Measurements from ENCODE around the gene TMEM30B. TPM values are rescaled to one million over a fixed set of nuclear protein-coding genes. Genes with fewer than 3 reads are reported as not detected.

TMEM30B gene
- total and polyA plus RNA-seq, 4 donors: 3.0 to 7.4 (median 5.6) TPM

DNA sequence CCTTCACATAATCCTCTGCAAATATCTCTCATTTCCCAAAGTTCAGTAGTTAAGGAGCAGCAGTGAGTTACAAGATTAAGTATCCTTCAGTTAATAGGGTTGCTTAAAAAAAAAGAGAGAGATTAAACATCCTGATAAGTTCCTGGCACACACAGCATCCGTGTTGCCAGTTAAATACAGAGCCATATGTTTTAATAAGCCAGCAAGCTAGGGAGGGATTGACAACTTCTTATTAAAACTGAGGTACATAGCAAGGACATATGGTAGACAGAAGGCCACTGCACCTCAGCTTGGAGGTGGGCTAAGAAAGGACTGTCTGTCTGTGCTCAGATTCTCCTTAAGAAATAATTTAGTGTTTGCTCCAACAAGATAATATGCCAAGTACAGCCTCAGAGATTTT is 9.6 kb upstream of the TMEM30B start:
- Histone ChIP-seq H3K27ac (ENCODE audit: low read depth in 1 of 2, low read length in 2 of 2) (no peak overlapping the region), H3K9me3 (ENCODE audit: control insufficient read depth in 4 of 4, low read length in 3 of 4) (no peaks in the 10 kb centered on the region), H3K27me3 (ENCODE audit: control insufficient read depth in 4 of 4, insufficient read depth in 4 of 4, low read length in 3 of 4) (no peaks in the 10 kb centered on the region), H3K4me1 (ENCODE audit: control insufficient read depth in 4 of 4, insufficient read depth in 4 of 4, low read length in 3 of 4) (peaks cover 0 to 12% (median 9%) of the 10 kb centered on the region in 4 donors), H3K9ac (ENCODE audit: low read depth in 1 of 2, low read length in 2 of 2) (no peak overlapping the region), H3K36me3 (ENCODE audit: control insufficient read depth in 4 of 4, insufficient read depth in 3 of 4, low read depth in 1 of 4, low read length in 3 of 4) (no peaks in the 10 kb centered on the region), H3K4me3 (ENCODE audit: low read depth in 1 of 3, low read length in 3 of 3) (no peak overlapping the region)
- no peak for DNase-seq (ENCODE audit: low spot score)
- 75% methylated on average over 1 of the region's 1 CpG for WGBS
- no peak for TF ChIP-seq HNF4G (IDR thresholded peaks at IDR 0.05)
- TF ChIP-seq HNF4A (conservative IDR thresholded peaks at IDR 0.05): no peak

DNA sequence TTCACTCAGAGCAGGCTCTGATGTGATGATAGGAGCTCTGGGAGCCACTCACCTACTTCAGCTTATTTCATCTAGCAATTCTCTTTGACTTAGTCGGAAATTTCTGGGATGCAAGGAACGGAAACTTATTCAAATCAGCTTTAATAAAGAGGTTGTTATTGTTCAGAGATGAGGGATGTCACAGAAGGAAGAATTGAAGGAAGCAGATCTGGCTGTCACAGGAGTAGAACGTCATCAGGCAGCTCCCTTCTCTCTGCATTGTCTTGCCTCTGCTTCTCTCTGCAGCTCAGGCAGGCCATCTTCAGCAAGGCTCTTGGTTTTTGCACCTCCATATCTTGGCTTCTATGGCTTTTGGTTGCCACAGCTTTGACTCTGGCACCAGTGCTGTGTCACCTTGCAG is 7.6 kb upstream of the TMEM30B start:
- Histone ChIP-seq H3K9ac (ENCODE audit: low read depth in 1 of 2, low read length in 2 of 2) (no peak overlapping the region), H3K9me3 (ENCODE audit: control insufficient read depth in 4 of 4, low read length in 3 of 4) (no peaks in the 10 kb centered on the region), H3K27me3 (ENCODE audit: control insufficient read depth in 4 of 4, insufficient read depth in 4 of 4, low read length in 3 of 4) (no peaks in the 10 kb centered on the region), H3K36me3 (ENCODE audit: control insufficient read depth in 4 of 4, insufficient read depth in 3 of 4, low read depth in 1 of 4, low read length in 3 of 4) (no peaks in the 10 kb centered on the region), H3K4me3 (ENCODE audit: low read depth in 1 of 3, low read length in 3 of 3) (no peak overlapping the region), H3K4me1 (ENCODE audit: control insufficient read depth in 4 of 4, insufficient read depth in 4 of 4, low read length in 3 of 4) (peaks cover 0 to 16% (median 11%) of the 10 kb centered on the region in 4 donors), H3K27ac (ENCODE audit: low read depth in 1 of 2, low read length in 2 of 2) (no peak overlapping the region)
- TF ChIP-seq GABPA (IDR thresholded peaks at IDR 0.05 in 1 of 2, conservative IDR thresholded peaks at IDR 0.05 in 1 of 2): no peak
- TF ChIP-seq, protein P1, sequence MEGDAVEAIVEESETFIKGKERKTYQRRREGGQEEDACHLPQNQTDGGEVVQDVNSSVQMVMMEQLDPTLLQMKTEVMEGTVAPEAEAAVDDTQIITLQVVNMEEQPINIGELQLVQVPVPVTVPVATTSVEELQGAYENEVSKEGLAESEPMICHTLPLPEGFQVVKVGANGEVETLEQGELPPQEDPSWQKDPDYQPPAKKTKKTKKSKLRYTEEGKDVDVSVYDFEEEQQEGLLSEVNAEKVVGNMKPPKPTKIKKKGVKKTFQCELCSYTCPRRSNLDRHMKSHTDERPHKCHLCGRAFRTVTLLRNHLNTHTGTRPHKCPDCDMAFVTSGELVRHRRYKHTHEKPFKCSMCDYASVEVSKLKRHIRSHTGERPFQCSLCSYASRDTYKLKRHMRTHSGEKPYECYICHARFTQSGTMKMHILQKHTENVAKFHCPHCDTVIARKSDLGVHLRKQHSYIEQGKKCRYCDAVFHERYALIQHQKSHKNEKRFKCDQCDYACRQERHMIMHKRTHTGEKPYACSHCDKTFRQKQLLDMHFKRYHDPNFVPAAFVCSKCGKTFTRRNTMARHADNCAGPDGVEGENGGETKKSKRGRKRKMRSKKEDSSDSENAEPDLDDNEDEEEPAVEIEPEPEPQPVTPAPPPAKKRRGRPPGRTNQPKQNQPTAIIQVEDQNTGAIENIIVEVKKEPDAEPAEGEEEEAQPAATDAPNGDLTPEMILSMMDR (IDR thresholded peaks at IDR 0.05; ENCODE audit: low read depth, low read length, missing input control): no peak
- TF ChIP-seq RAD21 (IDR thresholded peaks at IDR 0.05): no peak
- TF ChIP-seq, protein P2, sequence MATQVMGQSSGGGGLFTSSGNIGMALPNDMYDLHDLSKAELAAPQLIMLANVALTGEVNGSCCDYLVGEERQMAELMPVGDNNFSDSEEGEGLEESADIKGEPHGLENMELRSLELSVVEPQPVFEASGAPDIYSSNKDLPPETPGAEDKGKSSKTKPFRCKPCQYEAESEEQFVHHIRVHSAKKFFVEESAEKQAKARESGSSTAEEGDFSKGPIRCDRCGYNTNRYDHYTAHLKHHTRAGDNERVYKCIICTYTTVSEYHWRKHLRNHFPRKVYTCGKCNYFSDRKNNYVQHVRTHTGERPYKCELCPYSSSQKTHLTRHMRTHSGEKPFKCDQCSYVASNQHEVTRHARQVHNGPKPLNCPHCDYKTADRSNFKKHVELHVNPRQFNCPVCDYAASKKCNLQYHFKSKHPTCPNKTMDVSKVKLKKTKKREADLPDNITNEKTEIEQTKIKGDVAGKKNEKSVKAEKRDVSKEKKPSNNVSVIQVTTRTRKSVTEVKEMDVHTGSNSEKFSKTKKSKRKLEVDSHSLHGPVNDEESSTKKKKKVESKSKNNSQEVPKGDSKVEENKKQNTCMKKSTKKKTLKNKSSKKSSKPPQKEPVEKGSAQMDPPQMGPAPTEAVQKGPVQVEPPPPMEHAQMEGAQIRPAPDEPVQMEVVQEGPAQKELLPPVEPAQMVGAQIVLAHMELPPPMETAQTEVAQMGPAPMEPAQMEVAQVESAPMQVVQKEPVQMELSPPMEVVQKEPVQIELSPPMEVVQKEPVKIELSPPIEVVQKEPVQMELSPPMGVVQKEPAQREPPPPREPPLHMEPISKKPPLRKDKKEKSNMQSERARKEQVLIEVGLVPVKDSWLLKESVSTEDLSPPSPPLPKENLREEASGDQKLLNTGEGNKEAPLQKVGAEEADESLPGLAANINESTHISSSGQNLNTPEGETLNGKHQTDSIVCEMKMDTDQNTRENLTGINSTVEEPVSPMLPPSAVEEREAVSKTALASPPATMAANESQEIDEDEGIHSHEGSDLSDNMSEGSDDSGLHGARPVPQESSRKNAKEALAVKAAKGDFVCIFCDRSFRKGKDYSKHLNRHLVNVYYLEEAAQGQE (IDR thresholded peaks at IDR 0.05): no peak
- no peak for TF ChIP-seq FOXA2 (IDR thresholded peaks at IDR 0.05)
- TF ChIP-seq YY1 (IDR thresholded peaks at IDR 0.05): no peak
- TF ChIP-seq JUND (IDR thresholded peaks at IDR 0.05): no peak
- TF ChIP-seq, protein P3, sequence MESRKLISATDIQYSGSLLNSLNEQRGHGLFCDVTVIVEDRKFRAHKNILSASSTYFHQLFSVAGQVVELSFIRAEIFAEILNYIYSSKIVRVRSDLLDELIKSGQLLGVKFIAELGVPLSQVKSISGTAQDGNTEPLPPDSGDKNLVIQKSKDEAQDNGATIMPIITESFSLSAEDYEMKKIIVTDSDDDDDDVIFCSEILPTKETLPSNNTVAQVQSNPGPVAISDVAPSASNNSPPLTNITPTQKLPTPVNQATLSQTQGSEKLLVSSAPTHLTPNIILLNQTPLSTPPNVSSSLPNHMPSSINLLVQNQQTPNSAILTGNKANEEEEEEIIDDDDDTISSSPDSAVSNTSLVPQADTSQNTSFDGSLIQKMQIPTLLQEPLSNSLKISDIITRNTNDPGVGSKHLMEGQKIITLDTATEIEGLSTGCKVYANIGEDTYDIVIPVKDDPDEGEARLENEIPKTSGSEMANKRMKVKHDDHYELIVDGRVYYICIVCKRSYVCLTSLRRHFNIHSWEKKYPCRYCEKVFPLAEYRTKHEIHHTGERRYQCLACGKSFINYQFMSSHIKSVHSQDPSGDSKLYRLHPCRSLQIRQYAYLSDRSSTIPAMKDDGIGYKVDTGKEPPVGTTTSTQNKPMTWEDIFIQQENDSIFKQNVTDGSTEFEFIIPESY (IDR thresholded peaks at IDR 0.05): no peak
- no peak for TF ChIP-seq HNF4A (conservative IDR thresholded peaks at IDR 0.05)
- no peak for TF ChIP-seq EGR1 (IDR thresholded peaks at IDR 0.05; ENCODE audit: low read depth in 2 of 2)
- no peak for TF ChIP-seq RXRA (IDR thresholded peaks at IDR 0.05)
- TF ChIP-seq SP1 (IDR thresholded peaks at IDR 0.05): no peak
- no peak for TF ChIP-seq TAF1 (conservative IDR thresholded peaks at IDR 0.05)
- TF ChIP-seq, protein P4, sequence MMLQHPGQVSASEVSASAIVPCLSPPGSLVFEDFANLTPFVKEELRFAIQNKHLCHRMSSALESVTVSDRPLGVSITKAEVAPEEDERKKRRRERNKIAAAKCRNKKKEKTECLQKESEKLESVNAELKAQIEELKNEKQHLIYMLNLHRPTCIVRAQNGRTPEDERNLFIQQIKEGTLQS (IDR thresholded peaks at IDR 0.05): no peak
- TF ChIP-seq FOXA1 (IDR thresholded peaks at IDR 0.05): no peak
- WGBS: 67% methylated on average over 3 of the region's 3 CpGs
- no peak for DNase-seq (ENCODE audit: low spot score)
